Measurements from ENCODE around the gene CNTNAP2.

- TF ChIP-seq, protein P1, sequence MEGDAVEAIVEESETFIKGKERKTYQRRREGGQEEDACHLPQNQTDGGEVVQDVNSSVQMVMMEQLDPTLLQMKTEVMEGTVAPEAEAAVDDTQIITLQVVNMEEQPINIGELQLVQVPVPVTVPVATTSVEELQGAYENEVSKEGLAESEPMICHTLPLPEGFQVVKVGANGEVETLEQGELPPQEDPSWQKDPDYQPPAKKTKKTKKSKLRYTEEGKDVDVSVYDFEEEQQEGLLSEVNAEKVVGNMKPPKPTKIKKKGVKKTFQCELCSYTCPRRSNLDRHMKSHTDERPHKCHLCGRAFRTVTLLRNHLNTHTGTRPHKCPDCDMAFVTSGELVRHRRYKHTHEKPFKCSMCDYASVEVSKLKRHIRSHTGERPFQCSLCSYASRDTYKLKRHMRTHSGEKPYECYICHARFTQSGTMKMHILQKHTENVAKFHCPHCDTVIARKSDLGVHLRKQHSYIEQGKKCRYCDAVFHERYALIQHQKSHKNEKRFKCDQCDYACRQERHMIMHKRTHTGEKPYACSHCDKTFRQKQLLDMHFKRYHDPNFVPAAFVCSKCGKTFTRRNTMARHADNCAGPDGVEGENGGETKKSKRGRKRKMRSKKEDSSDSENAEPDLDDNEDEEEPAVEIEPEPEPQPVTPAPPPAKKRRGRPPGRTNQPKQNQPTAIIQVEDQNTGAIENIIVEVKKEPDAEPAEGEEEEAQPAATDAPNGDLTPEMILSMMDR (conservative IDR thresholded peaks at IDR 0.05; ENCODE audit: low read depth, low read length), result no peak
- TF ChIP-seq EZH2 (IDR thresholded peaks at IDR 0.05; ENCODE audit: borderline replicate concordance, low read depth, low read length, poor library complexity, severe bottlenecking), result no peak
These were observed 1019.8 kb downstream of the CNTNAP2 start for GRCh38 chr7:147136352-147136751.
